Measurements from ENCODE around the gene GALNTL6. TPM values are rescaled to one million over a fixed set of nuclear protein-coding genes. Genes with fewer than 3 reads are reported as not detected.

GALNTL6 gene
- total and polyA plus RNA-seq, 3 donors from 2014 or later = 2.9 to 6.2 (median 4.9) TPM

DNA sequence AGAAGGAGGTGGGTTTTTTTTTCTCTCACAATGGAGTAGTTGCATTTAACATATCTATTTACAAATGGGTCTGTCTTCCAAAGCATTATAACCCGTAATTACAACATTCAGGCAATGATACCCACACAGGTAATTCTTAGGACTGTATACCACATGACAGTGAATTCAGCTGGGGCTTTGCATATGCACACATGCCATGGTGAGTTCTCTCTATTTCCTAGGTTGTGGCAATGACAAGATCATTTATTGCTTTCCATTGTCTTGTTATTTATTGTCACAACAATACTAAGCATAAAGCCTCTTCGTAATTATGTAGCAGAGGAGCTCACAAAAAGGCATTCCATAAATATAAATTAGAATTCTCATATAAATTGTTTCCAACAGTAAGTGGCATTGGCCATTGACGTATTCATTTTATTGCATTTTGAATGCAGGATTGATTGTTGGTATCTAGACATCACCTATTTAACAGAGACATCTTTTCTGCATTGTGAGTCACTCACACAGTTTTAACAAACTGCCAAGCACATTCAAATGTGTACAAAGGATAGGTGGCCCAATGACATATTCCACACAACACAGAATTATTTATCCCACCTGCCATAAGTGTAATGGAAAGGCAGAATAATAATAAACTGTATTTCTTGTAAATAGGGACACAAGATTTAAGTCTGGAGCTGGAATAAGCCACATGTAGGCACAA lies 964.7 kb downstream of the GALNTL6 start:
- Histone ChIP-seq H3K36me3 (ENCODE audit: low read depth, missing control alignments) (no peaks in the 10 kb centered on the region), H3K9me3 (no peaks in the 10 kb centered on the region), H3K27ac (no peak overlapping the region), H3K27me3 (no peaks in the 10 kb centered on the region), H3K4me1 (no peaks in the 10 kb centered on the region), H3K4me3 (no peak overlapping the region)
- WGBS, 2 donors = 86 to 91% methylated on average over 3 of the region's 3 CpGs
- intact Hi-C loops (cut with DNase I; ENCODE audit: low total_unique reads) = no loop called here
- TF ChIP-seq, protein P1, sequence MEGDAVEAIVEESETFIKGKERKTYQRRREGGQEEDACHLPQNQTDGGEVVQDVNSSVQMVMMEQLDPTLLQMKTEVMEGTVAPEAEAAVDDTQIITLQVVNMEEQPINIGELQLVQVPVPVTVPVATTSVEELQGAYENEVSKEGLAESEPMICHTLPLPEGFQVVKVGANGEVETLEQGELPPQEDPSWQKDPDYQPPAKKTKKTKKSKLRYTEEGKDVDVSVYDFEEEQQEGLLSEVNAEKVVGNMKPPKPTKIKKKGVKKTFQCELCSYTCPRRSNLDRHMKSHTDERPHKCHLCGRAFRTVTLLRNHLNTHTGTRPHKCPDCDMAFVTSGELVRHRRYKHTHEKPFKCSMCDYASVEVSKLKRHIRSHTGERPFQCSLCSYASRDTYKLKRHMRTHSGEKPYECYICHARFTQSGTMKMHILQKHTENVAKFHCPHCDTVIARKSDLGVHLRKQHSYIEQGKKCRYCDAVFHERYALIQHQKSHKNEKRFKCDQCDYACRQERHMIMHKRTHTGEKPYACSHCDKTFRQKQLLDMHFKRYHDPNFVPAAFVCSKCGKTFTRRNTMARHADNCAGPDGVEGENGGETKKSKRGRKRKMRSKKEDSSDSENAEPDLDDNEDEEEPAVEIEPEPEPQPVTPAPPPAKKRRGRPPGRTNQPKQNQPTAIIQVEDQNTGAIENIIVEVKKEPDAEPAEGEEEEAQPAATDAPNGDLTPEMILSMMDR (IDR thresholded peaks at IDR 0.05) = no peak
- no peak for TF ChIP-seq POLR2A (IDR thresholded peaks at IDR 0.05)
- DNase-seq = no peak

DNA sequence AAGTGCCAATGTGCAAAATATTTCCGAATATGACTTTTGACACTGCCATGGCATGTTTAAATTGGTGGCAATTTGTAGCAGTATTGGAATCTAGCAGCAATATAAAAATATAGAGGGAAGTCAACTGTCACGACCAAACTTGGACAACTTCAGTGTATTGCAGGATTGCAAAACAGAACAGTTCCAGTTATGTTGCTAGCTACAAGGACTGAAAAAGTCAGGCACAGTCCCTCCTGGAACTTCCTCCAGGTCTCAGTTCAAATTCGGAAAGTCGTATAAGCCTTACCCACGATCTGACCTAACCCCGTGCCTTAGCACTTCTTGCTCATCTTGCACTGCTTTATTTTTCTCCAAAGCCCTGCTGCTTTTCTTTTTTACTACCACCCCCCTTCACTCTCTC lies 965.4 kb downstream of the GALNTL6 start:
- 63 to 66% methylated on average over 6 of the region's 6 CpGs for WGBS, 2 donors
- Histone ChIP-seq H3K9me3 (no peaks in the 10 kb centered on the region), H3K27me3 (no peaks in the 10 kb centered on the region), H3K36me3 (ENCODE audit: low read depth, missing control alignments) (no peaks in the 10 kb centered on the region), H3K27ac (no peak overlapping the region), H3K4me3 (no peak overlapping the region), H3K4me1 (no peaks in the 10 kb centered on the region)
- TF ChIP-seq, protein P1 (IDR thresholded peaks at IDR 0.05) = no peak
- no peak for TF ChIP-seq POLR2A (IDR thresholded peaks at IDR 0.05)
- DNase-seq = no peak
- intact Hi-C loops (cut with DNase I; ENCODE audit: low total_unique reads) = no loop called here

DNA sequence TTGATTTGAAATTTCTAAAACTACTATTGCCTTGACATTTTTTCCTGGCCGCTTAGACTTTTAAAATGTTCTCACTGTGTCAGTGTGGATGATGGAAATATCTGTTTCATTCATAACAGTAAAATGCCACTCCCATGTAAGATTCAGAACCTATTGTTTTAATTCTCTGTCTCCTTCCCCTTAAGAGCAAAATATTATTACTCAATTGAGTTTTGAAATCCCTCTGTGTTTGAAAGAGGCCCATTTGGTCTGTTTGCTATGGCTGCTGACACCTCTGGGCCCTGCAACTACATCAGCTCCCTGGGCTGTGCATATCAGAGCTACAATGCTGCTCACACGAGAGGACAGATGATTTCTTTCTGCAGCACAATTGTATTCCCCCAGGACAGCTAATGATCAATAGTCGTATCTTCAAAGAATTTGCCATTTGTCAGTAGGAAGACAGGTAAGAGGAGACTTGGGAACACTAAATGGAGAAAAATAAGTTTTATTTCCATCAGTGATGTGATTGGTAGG lies 967.4 kb downstream of the GALNTL6 start:
- Histone ChIP-seq H3K36me3 (ENCODE audit: low read depth, missing control alignments) (no peaks in the 10 kb centered on the region), H3K4me1 (no peaks in the 10 kb centered on the region), H3K27ac (no peak overlapping the region), H3K9me3 (no peaks in the 10 kb centered on the region), H3K27me3 (no peaks in the 10 kb centered on the region), H3K4me3 (no peak overlapping the region)
- no peak for DNase-seq
- WGBS, 2 donors = 61 to 71% methylated on average over 3 of the region's 3 CpGs
- intact Hi-C loops (cut with DNase I; ENCODE audit: low total_unique reads) = no loop called here
- TF ChIP-seq, protein P1 (IDR thresholded peaks at IDR 0.05) = no peak
- TF ChIP-seq POLR2A (IDR thresholded peaks at IDR 0.05) = no peak

DNA sequence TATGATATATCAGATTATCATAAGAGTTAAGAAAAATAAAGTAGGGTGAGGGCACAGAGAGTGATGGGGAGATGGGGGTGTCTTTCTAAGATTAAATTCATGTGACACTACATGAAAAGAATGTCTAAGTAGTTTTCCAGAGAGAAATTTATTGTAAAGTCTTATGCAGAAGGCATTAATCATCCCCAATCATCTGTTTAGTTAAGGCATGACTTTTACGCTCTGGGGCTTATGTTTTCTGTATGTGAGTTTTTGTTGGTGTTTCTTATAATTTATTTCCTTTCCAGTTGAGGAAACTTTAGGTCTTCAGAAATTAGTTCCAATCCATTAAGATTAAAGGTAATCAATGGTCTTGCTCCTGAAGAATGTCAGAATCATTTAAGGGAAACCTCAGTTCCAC lies 972.4 kb downstream of the GALNTL6 start:
- DNase-seq = no peak
- Histone ChIP-seq H3K36me3 (ENCODE audit: low read depth, missing control alignments) (no peaks in the 10 kb centered on the region), H3K9me3 (no peaks in the 10 kb centered on the region), H3K4me1 (no peaks in the 10 kb centered on the region), H3K27me3 (no peaks in the 10 kb centered on the region), H3K27ac (no peak overlapping the region), H3K4me3 (no peak overlapping the region)
- 80 to 88% methylated on average over 1 of the region's 1 CpG for WGBS, 2 donors
- intact Hi-C loops (cut with DNase I; ENCODE audit: low total_unique reads) = no loop called here
- no peak for TF ChIP-seq POLR2A (IDR thresholded peaks at IDR 0.05)
- TF ChIP-seq, protein P1 (IDR thresholded peaks at IDR 0.05) = no peak

Measured in testis (tissue), 3 donors.